HEK293 (cell line): ENCODE results near the gene RPS6KA4.

Experiments used
- KLF7 ChIP-seq: fragments of 450-650 bp; formaldehyde crosslinking; IDR thresholded peaks from 2 replicates; pipeline ENCODE4 v1.5.1; 2016; ENCODE audit warnings: missing biosample characterization, missing genetic modification characterization, borderline replicate concordance
- ZNF138 ChIP-seq: fragments of 450-650 bp; formaldehyde crosslinking; IDR thresholded peaks from 2 replicates; pipeline ENCODE4 v1.5.1; 2016; ENCODE audit warnings: missing biosample characterization, missing genetic modification characterization, borderline replicate concordance

GRCh38 chr11:64341429-64341828, 17.5 kb upstream of the RPS6KA4 start:
- TF ChIP-seq ZNF138 (tag by site-specific recombination) (no peak), KLF7 (no peak)
